Measurements from ENCODE around the gene CHTOP.

CHTOP gene

DNA sequence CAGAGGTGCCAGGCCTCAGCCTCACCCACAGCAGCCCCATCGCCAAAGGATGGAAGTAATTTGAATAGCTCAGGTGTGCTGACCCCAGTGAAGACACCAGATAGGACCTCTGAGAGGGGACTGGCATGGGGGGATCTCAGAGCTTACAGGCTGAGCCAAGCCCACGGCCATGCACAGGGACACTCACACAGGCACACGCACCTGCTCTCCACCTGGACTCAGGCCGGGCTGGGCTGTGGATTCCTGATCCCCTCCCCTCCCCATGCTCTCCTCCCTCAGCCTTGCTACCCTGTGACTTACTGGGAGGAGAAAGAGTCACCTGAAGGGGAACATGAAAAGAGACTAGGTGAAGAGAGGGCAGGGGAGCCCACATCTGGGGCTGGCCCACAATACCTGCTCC is 59.6 kb downstream of the CHTOP start:
- no peak for DNase-seq
